KOPT-K1 (cell line): Measurements from ENCODE around the gene KBTBD8.

Experiments used
- H3K27ac ChIP-seq: fragments of 200-600 bp; sonication (generic); 2 replicates; pipeline ENCODE4 v1.5.1; 2016; ENCODE audit warnings: antibody characterized with exemption, mild to moderate bottlenecking, low read depth, low read length; ENCODE audit not compliant: poor library complexity, severe bottlenecking
- H3K36me3 ChIP-seq: fragments of 200-600 bp; sonication (generic); 2 replicates; pipeline ENCODE4 v1.5.1; 2017; ENCODE audit warnings: antibody characterized with exemption, mild to moderate bottlenecking, low read length, moderate library complexity; ENCODE audit not compliant: insufficient read depth
- H3K9me3 ChIP-seq: fragments of 200-600 bp; sonication (generic); 2 replicates; pipeline ENCODE4 v1.5.1; 2017; ENCODE audit warnings: antibody characterized with exemption, low read length, mild to moderate bottlenecking; ENCODE audit not compliant: insufficient read depth, poor library complexity, severe bottlenecking

KBTBD8 gene

GRCh38 chr3:66998113-66998903 lies at the start of gene KBTBD8:
Gene KBTBD8 (plus strand): TSS chr3:66998307. CDS start chr3:66998356, 49 bp downstream.
- Histone ChIP-seq H3K36me3 (peaks cover 10% of the 10 kb centered on the region), H3K27ac (peak within 1 kb of the TSS; percentile 50), H3K9me3 (no peaks in the 10 kb centered on the region)

GRCh38 chr3:66948838-66949237 lies 49.3 kb upstream of the KBTBD8 start:
- no peaks in the 10 kb centered on the region for H3K36me3 ChIP-seq
- no peak overlapping the region for H3K27ac ChIP-seq
- no peaks in the 10 kb centered on the region for H3K9me3 ChIP-seq

- Histone ChIP-seq H3K36me3 (no peaks in the 10 kb centered on the region), H3K27ac (no peak overlapping the region), H3K9me3 (no peaks in the 10 kb centered on the region)
Measured at GRCh38 chr3:66949898-66950297, 48.2 kb upstream of the KBTBD8 start.

- Histone ChIP-seq H3K9me3 (no peaks in the 10 kb centered on the region), H3K27ac (no peak overlapping the region)
Measured at GRCh38 chr3:66952357-66952756, 45.8 kb upstream of the KBTBD8 start.

GRCh38 chr3:66953934-66954445 lies 44.1 kb upstream of the KBTBD8 start:
- no peak overlapping the region for H3K27ac ChIP-seq
- no peaks in the 10 kb centered on the region for H3K36me3 ChIP-seq
- no peaks in the 10 kb centered on the region for H3K9me3 ChIP-seq

More at GRCh38 chr3:66952357-66952756, 45.8 kb upstream of the KBTBD8 start:
- H3K36me3 ChIP-seq: no peaks in the 10 kb centered on the region

GRCh38 chr3:66956742-66957141 lies 41.4 kb upstream of the KBTBD8 start:
- no peaks in the 10 kb centered on the region for H3K9me3 ChIP-seq
- H3K27ac ChIP-seq: no peak overlapping the region
- no peaks in the 10 kb centered on the region for H3K36me3 ChIP-seq

- no peaks in the 10 kb centered on the region for H3K36me3 ChIP-seq
- no peaks in the 10 kb centered on the region for H3K9me3 ChIP-seq
- no peak overlapping the region for H3K27ac ChIP-seq
Measured at GRCh38 chr3:66957367-66957766, 40.7 kb upstream of the KBTBD8 start.

GRCh38 chr3:66958067-66958466 lies 40.0 kb upstream of the KBTBD8 start:
- Histone ChIP-seq H3K36me3 (no peaks in the 10 kb centered on the region), H3K27ac (no peak overlapping the region), H3K9me3 (no peaks in the 10 kb centered on the region)

GRCh38 chr3:66962664-66963063 lies 35.4 kb upstream of the KBTBD8 start:
- H3K9me3 ChIP-seq: no peaks in the 10 kb centered on the region
- H3K27ac ChIP-seq: no peak overlapping the region
- H3K36me3 ChIP-seq: no peaks in the 10 kb centered on the region

GRCh38 chr3:66971245-66971644 lies 26.9 kb upstream of the KBTBD8 start:
- no peaks in the 10 kb centered on the region for H3K36me3 ChIP-seq
- no peak overlapping the region for H3K27ac ChIP-seq
- no peaks in the 10 kb centered on the region for H3K9me3 ChIP-seq

GRCh38 chr3:66971891-66972551 lies 26.1 kb upstream of the KBTBD8 start:
- H3K9me3 ChIP-seq: no peaks in the 10 kb centered on the region

GRCh38 chr3:66980791-66981190 lies 17.3 kb upstream of the KBTBD8 start:
- no peaks in the 10 kb centered on the region for H3K36me3 ChIP-seq
- H3K9me3 ChIP-seq: no peaks in the 10 kb centered on the region
- H3K27ac ChIP-seq: no peak overlapping the region

More at GRCh38 chr3:66971891-66972551, 26.1 kb upstream of the KBTBD8 start:
- no peaks in the 10 kb centered on the region for H3K36me3 ChIP-seq
- peak overlapping the region; percentile 26 for H3K27ac ChIP-seq

- H3K9me3 ChIP-seq: no peaks in the 10 kb centered on the region
- no peaks in the 10 kb centered on the region for H3K36me3 ChIP-seq
- no peak overlapping the region for H3K27ac ChIP-seq
Measured at GRCh38 chr3:66983101-66983500, 15.0 kb upstream of the KBTBD8 start.

- H3K27ac ChIP-seq: no peak overlapping the region
- no peaks in the 10 kb centered on the region for H3K36me3 ChIP-seq
- H3K9me3 ChIP-seq: no peaks in the 10 kb centered on the region
Measured at GRCh38 chr3:66985336-66985920, 12.7 kb upstream of the KBTBD8 start.

GRCh38 chr3:66986406-66986805 lies 11.7 kb upstream of the KBTBD8 start:
- Histone ChIP-seq H3K9me3 (no peaks in the 10 kb centered on the region), H3K36me3 (no peaks in the 10 kb centered on the region), H3K27ac (no peak overlapping the region)
